K562 (cell line): ENCODE measurements around the gene RERE.

ENCODE experiments used
- ATF4 ChIP-seq: fragments of 450-650 bp; formaldehyde crosslinking; IDR thresholded peaks from 2 replicates; pipeline ENCODE4 v1.4.0; 2022; ENCODE audit warnings: mild to moderate bottlenecking, moderate library complexity
- FOXP1 ChIP-seq: sonication (generic); formaldehyde crosslinking; IDR thresholded peaks from 2 replicates; pipeline ENCODE4 v1.8.0; 2022; ENCODE audit warnings: mild to moderate bottlenecking, missing genetic modification reagents
- MAZ ChIP-seq, 2 experiments: fragments of 450-650 bp in 1 of 2; sonication (generic) in 1 of 2; formaldehyde crosslinking; IDR thresholded peaks in 1 of 2; conservative IDR thresholded peaks in 1 of 2; 2 replicates each; pipeline versions ENCODE4 v1.4.0 to v1.5.0; 2020; ENCODE audit warnings: mild to moderate bottlenecking in 1 of 2, missing genetic modification reagents in 1 of 2
- TARDBP ChIP-seq: fragments of 450-650 bp; IDR thresholded peaks from 2 replicates; pipeline ENCODE4 v1.6.1; 2016
- ZNF407 ChIP-seq: fragments of 450-650 bp; IDR thresholded peaks from 2 replicates; pipeline ENCODE4 v1.6.1; 2016; ENCODE audit warnings: low read depth

- no peak for TF ChIP-seq ZNF407
- no peak for TF ChIP-seq TARDBP
- TF ChIP-seq ATF4 = no peak
- no peak for TF ChIP-seq MAZ (CRISPR knock-in tag; conservative IDR thresholded peaks at IDR 0.05 in 1 of 2, IDR thresholded peaks at IDR 0.05 in 1 of 2)
- no peak for TF ChIP-seq FOXP1 (CRISPR knock-in tag)
Measured at GRCh38 chr1:8370905-8371315, 446.5 kb downstream of the RERE start.
